ENCODE data around the gene PITPNC1. TPM values are rescaled to one million over a fixed set of nuclear protein-coding genes. Genes with fewer than 3 reads are reported as not detected.
"Not testable (repeated sequence)": the region's sequence is repeated elsewhere in the genome, so short reads cannot be mapped to it uniquely, and the experiment has no call there.

The PITPNC1 gene
- total and polyA plus RNA-seq, 4 donors = 8.0 to 21.1 (median 15.2) TPM

- ATAC-seq (ENCODE audit: insufficient read depth, low FRiP score) (no peak), DNase-seq (no peak)
- no peaks in the 10 kb centered on the region for H3K4me1 ChIP-seq (ENCODE audit: control insufficient read depth in 5 of 5, insufficient read depth in 5 of 5, low read length in 5 of 5)
- peaks cover 28 to 73% (median 53%) of the 10 kb centered on the region in 4 donors for H3K36me3 ChIP-seq (ENCODE audit: control insufficient read depth in 4 of 4, insufficient read depth in 4 of 4, low read length in 4 of 4)
- no peak overlapping the region for H3K4me3 ChIP-seq
- no peaks in the 10 kb centered on the region for H3K9me3 ChIP-seq (ENCODE audit: control insufficient read depth in 4 of 4, insufficient read depth in 3 of 4, low read length in 3 of 4)
- no peak for TF ChIP-seq CTCF (IDR thresholded peaks at IDR 0.05; ENCODE audit: control extremely low read depth, extremely low read depth)
- WGBS, 2 donors = 91 to 96% methylated on average over 4 of the region's 4 CpGs
- H3K27me3 ChIP-seq (ENCODE audit: control insufficient read depth in 3 of 3, insufficient read depth in 3 of 3, low read length in 2 of 3) = no peaks in the 10 kb centered on the region
- no peak overlapping the region for H3K27ac ChIP-seq (ENCODE audit: low read depth in 1 of 2, low read length in 1 of 2)
- H3K9ac ChIP-seq (ENCODE audit: insufficient read depth in 1 of 2, low read length in 2 of 2) = no peak overlapping the region
These were observed 348.7 kb downstream of the PITPNC1 start for GRCh38 chr17:67725807-67726206.

GRCh38 chr17:67727152-67728039 lies 350.3 kb downstream of the PITPNC1 start:
- peaks cover 32 to 68% (median 51%) of the 10 kb centered on the region in 4 donors for H3K36me3 ChIP-seq (ENCODE audit: control insufficient read depth in 4 of 4, insufficient read depth in 4 of 4, low read length in 4 of 4)
- not testable (repeated sequence) for H3K27me3 ChIP-seq (ENCODE audit: control insufficient read depth in 3 of 3, insufficient read depth in 3 of 3, low read length in 2 of 3); ATAC-seq (ENCODE audit: insufficient read depth, low FRiP score); H3K9me3 ChIP-seq (ENCODE audit: control insufficient read depth in 4 of 4, insufficient read depth in 3 of 4, low read length in 3 of 4); H3K27ac ChIP-seq (ENCODE audit: low read depth in 1 of 2, low read length in 1 of 2); H3K4me3 ChIP-seq; H3K9ac ChIP-seq (ENCODE audit: insufficient read depth in 1 of 2, low read length in 2 of 2); H3K4me1 ChIP-seq (ENCODE audit: control insufficient read depth in 5 of 5, insufficient read depth in 5 of 5, low read length in 5 of 5); DNase-seq
- 94% methylated on average over 15 of the region's 15 CpGs for WGBS, 2 donors

- ATAC-seq (ENCODE audit: insufficient read depth, low FRiP score) = no peak
- H3K9me3 ChIP-seq (ENCODE audit: control insufficient read depth in 4 of 4, insufficient read depth in 3 of 4, low read length in 3 of 4) = no peaks in the 10 kb centered on the region
- no peak overlapping the region for H3K27ac ChIP-seq (ENCODE audit: low read depth in 1 of 2, low read length in 1 of 2)
- DNase-seq = no peak
- H3K4me3 ChIP-seq = no peak overlapping the region
- TF ChIP-seq CTCF (IDR thresholded peaks at IDR 0.05; ENCODE audit: control extremely low read depth, extremely low read depth) = no peak
- no peaks in the 10 kb centered on the region for H3K27me3 ChIP-seq (ENCODE audit: control insufficient read depth in 3 of 3, insufficient read depth in 3 of 3, low read length in 2 of 3)
- H3K4me1 ChIP-seq (ENCODE audit: control insufficient read depth in 5 of 5, insufficient read depth in 5 of 5, low read length in 5 of 5) = peaks cover 0 to 5% (median 0%) of the 10 kb centered on the region in 5 donors
- no peak overlapping the region for H3K9ac ChIP-seq (ENCODE audit: insufficient read depth in 1 of 2, low read length in 2 of 2)
- 97 to 99% methylated on average over 6 of the region's 6 CpGs for WGBS, 2 donors
- peaks cover 27 to 67% (median 45%) of the 10 kb centered on the region in 4 donors for H3K36me3 ChIP-seq (ENCODE audit: control insufficient read depth in 4 of 4, insufficient read depth in 4 of 4, low read length in 4 of 4)
These were observed 352.8 kb downstream of the PITPNC1 start for GRCh38 chr17:67729903-67730302.

- Histone ChIP-seq H3K36me3 (ENCODE audit: control insufficient read depth in 4 of 4, insufficient read depth in 4 of 4, low read length in 4 of 4) (peaks cover 24 to 60% (median 37%) of the 10 kb centered on the region in 4 donors), H3K9ac (ENCODE audit: insufficient read depth in 1 of 2, low read length in 2 of 2) (no peak overlapping the region), H3K27ac (ENCODE audit: low read depth in 1 of 2, low read length in 1 of 2) (no peak overlapping the region), H3K4me1 (ENCODE audit: control insufficient read depth in 5 of 5, insufficient read depth in 5 of 5, low read length in 5 of 5) (peaks cover 0 to 5% (median 0%) of the 10 kb centered on the region in 5 donors), H3K9me3 (ENCODE audit: control insufficient read depth in 4 of 4, insufficient read depth in 3 of 4, low read length in 3 of 4) (no peaks in the 10 kb centered on the region), H3K27me3 (ENCODE audit: control insufficient read depth in 3 of 3, insufficient read depth in 3 of 3, low read length in 2 of 3) (no peaks in the 10 kb centered on the region), H3K4me3 (no peak overlapping the region)
- no peak for TF ChIP-seq CTCF (IDR thresholded peaks at IDR 0.05; ENCODE audit: control extremely low read depth, extremely low read depth)
- DNase-seq = no peak
- WGBS, 2 donors = 78 to 83% methylated on average over 7 of the region's 7 CpGs
- ATAC-seq (ENCODE audit: insufficient read depth, low FRiP score) = no peak
These were observed 353.6 kb downstream of the PITPNC1 start for GRCh38 chr17:67730731-67731130.

Measured in lung (tissue), 12 donors.